Transverse colon (tissue), 4 donors: ENCODE data around the gene ALOXE3. TPM values are rescaled to one million over a fixed set of nuclear protein-coding genes. Genes with fewer than 3 reads are reported as not detected.

ENCODE experiments used
- DNase-seq: peaks from one replicate; pipeline ENCODE4 v3.0.0-alpha.2; 2019
- H3K27ac ChIP-seq, 4 donors: fragments of 200-600 bp; sonication (generic); 2 replicates each; pipeline ENCODE4 v1.5.1; 2016 to 2018; ENCODE audit warnings: inconsistent platforms in 4 of 4
- H3K27me3 ChIP-seq: fragments of 200-600 bp; sonication (generic); 2 replicates; pipeline ENCODE4 v1.5.1; 2017; ENCODE audit warnings: inconsistent platforms
- H3K36me3 ChIP-seq, 4 donors: fragments of 200-600 bp; sonication (generic); 2 replicates each; pipeline ENCODE4 v1.5.1; 2017 to 2019; ENCODE audit warnings: inconsistent platforms in 4 of 4
- H3K4me1 ChIP-seq, 4 donors: fragments of 200-600 bp; sonication (generic); 2 replicates each; pipeline ENCODE4 v1.5.1; 2017 to 2020; ENCODE audit warnings: inconsistent platforms in 4 of 4
- H3K4me3 ChIP-seq, 4 donors: fragments of 200-600 bp; sonication (generic); 1 replicate in 1 of 4; 2 replicates in 3 of 4; pipeline versions ENCODE4 v1.5.1 to v1.6.1; 2017 to 2019; ENCODE audit warnings: inconsistent platforms in 4 of 4
- H3K9me3 ChIP-seq, 2 donors: fragments of 200-600 bp; sonication (generic); 2 replicates each; pipeline ENCODE4 v1.5.1; 2017 to 2019; ENCODE audit warnings: inconsistent platforms in 2 of 2
- CTCF ChIP-seq, 5 experiments: fragments of 200-600 bp in 3 of 5; fragments of 450-650 bp in 2 of 5; sonication (generic) in 3 of 5; IDR thresholded peaks; 1 replicate in 2 of 5; 2 replicates in 3 of 5; pipeline ENCODE4 v1.5.1; 2016 to 2017; ENCODE audit warnings: antibody characterized with exemption in 5 of 5, inconsistent platforms in 3 of 5, mild to moderate bottlenecking in 2 of 5, moderate library complexity in 1 of 5
- EP300 ChIP-seq: sonication (generic); formaldehyde crosslinking; IDR thresholded peaks from one replicate; pipeline ENCODE4 v1.6.1; 2017; ENCODE audit warnings: antibody characterized with exemption, low read depth
- POLR2A ChIP-seq: fragments of 450-650 bp; IDR thresholded peaks from one replicate; pipeline ENCODE4 v1.6.1; 2016; ENCODE audit warnings: antibody characterized with exemption, mild to moderate bottlenecking, moderate library complexity
- POLR2AphosphoS5 ChIP-seq, 3 donors: sonication (generic); formaldehyde crosslinking; IDR thresholded peaks; one replicate each; pipeline ENCODE4 v1.6.1; 2016; ENCODE audit warnings: antibody characterized with exemption in 3 of 3
- WGBS, 2 donors: methylation state at CpG; one replicate each; pipeline ENCODE4 v1.1.5; 2018; ENCODE audit warnings: low coverage in 1 of 2; 5-methylcytosine and 5-hydroxymethylcytosine counted together
- in situ Hi-C, 4 donors: fragments of 200-750 bp; cut with MboI; loops; one replicate each; pipeline versions ENCODE4 v1.15.0 to v1.15.1; 2017; ENCODE audit warnings: low sequenced_read_pairs in 3 of 4, low pct_ligation_motif_present in 1 of 4, low pct_unique_long_range_greater_than_20kb in 1 of 4
- intact Hi-C: fragments of 100-400 bp; cut with DNase I; formaldehyde crosslinking; loops from one replicate; pipeline ENCODE4 v1.15.1; 2023; ENCODE audit warnings: low total_unique reads
- total RNA-seq, 4 donors: library from RNA; depleted of rRNA; stranded (reverse); fragments of >200 nt; gene quantifications; one replicate each; pipeline ENCODE4 v1.1.0, GENCODE V29; 2016

Gene ALOXE3
- total RNA-seq, 4 donors from 2014 or later: 0.79 TPM; not detected in 3

DNA sequence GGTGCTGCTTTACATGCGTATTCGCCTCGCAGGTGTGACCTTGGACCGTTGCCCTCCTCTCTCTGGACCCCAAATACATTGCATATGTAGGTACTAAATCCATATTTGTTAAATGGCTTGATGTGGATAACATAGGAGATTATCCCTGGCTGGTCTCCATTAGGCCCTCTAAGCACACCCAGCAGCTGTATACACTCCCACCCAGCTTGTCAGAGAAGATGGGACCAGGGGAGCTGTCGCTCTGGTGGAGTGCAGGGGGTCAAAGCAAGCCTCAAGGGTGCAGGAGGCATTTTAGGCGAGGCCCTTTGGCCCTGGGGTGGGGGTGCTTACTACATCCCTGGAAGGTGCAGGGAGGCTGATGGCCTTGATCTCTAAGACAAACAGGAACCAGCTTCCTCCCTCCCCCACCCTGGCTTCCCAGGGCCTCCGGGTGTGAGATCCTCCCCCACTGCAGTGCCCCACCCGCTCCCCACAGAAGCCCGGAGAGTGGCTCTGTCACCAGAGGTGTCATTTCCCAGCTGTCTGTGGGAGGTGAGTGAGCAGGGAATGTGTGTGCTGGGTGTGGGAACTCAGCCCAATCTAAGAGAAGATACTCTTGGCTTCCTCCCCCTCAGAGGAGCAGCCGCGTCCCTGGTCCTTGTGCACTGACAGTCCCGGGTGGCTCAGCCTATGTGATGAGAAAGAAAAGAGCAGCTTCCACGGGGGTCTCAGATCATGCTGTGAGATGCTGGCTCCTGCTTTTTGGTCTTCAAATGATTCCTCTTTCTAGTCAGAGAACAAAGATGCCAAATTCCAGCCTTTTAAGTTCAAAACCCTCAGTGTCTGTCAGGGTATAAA, 45.9 kb upstream of the ALOXE3 start:
- WGBS, 2 donors: 33 to 35% methylated on average over 4 to 11 of the region's 13 CpGs
- H3K4me3 ChIP-seq: peak overlapping the region in 1 of 4 donors; percentile 3
- in situ Hi-C loops (no loop called here), intact Hi-C loops (no loop called here)
- peaks cover 29 to 44% (median 35%) of the 10 kb centered on the region in 4 donors for H3K4me1 ChIP-seq
- H3K36me3 ChIP-seq: peaks cover 0 to 3% (median 0%) of the 10 kb centered on the region in 4 donors
- H3K9me3 ChIP-seq: no peaks in the 10 kb centered on the region
- peak overlapping the region; percentile 93 to 100 (median 97) for H3K27ac ChIP-seq
- TF ChIP-seq POLR2A: no peak
- peak; percentile 13 for TF ChIP-seq EP300
- TF ChIP-seq POLR2AphosphoS5 (IDR thresholded peaks at IDR 0.05): peak in 1 of 3 donors; percentile 50
- TF ChIP-seq CTCF (IDR thresholded peaks at IDR 0.05): no peak
- no peaks in the 10 kb centered on the region for H3K27me3 ChIP-seq
- DNase-seq: peak; percentile 82

DNA sequence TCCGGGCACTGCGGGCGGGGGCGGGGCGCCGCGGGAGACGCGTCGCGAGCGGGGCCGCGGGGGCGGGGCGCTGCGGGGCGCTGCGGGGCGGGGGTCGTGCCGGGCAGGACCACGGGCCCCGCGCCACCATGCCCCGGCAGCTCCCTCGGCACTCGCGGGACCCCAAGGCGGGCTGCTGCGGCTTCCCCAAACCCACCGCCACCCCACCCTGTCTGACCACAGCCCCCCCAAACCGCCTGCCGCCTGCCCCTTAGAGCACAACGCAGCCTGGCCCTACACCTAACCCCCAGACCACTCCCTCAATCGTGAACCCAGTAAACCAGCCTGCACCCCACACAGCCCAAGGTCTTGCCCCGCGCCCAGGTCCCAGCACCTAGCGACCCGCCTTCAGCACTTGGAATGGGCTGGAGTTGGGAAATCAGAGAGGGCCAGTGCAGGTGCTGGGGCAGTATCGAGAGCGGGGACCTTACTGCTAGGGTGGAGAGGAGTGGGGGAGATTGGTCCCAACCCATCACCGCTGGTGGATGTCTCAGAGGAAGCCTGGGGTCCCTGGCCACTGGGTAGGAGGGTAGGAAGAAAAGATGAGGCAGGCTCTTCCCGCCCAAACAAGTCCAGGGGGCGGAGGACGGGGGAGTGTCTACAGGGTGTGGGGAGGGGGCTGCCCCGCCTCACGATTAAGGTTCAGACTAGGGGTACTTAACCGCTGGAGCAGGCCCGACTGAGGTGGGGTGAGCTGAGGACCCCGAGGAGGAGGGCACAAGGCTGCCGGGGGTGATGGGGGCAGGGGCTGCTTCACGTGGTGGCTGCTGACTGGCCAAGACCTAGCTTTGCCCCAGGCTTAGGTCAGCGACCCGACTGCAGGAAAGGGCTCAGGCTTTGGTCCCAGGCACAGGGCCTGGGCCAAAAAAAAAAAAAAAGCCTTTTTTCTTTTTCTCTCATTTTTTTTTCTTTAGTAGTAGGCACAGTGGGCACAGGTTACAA, 45.0 kb upstream of the ALOXE3 start:
- in situ Hi-C loops: no loop called here
- peak; percentile 45 for DNase-seq

DNA sequence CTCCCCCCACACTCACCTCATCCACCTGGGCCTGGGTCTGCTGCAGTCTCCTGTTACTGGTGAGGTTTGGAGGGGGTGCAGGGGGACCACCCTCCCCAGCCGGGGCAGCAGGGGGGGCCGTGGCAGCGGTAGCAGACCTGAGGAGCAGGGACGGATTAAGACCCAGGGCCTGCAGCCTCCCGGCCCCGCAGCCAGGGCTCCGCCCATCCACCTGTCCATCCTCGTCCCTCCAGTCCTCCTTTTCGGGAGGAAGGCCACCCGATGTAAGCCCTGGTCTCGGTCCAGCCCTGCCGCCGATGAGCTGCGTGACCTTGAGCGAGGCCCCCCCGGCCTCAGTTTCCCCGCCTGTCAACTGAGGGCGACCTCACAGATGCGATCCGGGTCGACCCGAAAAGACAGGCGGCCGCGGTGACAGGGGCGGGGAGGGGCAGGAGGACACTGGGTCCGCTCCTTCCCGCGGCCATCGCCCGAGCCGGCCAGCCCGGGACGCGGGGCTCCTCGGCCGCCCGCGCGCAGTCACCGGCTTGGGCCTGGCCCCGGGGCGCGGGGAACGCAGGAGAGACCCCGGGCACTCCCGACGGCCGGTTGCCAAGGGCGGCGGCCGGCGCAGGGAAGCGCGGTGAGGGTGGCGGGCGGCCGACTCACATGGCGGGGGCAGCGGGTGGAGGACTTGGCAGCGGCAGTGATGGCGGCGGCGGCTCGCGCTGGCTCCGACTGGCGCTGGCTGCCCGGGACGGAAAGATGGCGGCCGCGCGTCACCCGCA, 44.1 kb upstream of the ALOXE3 start, which contains the start of gene VAMP2:
TSS of gene VAMP2 (minus strand) at position 716 of the 764 bp plus-strand sequence. CDS start at position 647, 69 bp downstream.
- Histone ChIP-seq H3K27me3 (no peaks in the 10 kb centered on the region), H3K27ac (peak within 1 kb of the TSS; percentile 93 to 100 (median 97)), H3K9me3 (no peaks in the 10 kb centered on the region), H3K36me3 (peaks cover 0 to 3% (median 0%) of the 10 kb centered on the region in 4 donors), H3K4me1 (peaks cover 33 to 62% (median 43%) of the 10 kb centered on the region in 4 donors), H3K4me3 (peak within 1 kb of the TSS; percentile 63 to 100 (median 86))
- DNase-seq: peak; percentile 85
- peak; percentile 72 to 92 (median 92) for TF ChIP-seq POLR2AphosphoS5 (IDR thresholded peaks at IDR 0.05)
- peak; percentile 55 for TF ChIP-seq POLR2A
- TF ChIP-seq EP300: peak; percentile 52
- TF ChIP-seq CTCF (IDR thresholded peaks at IDR 0.05): peak in 2 of 5 experiments; percentile 25 to 39
- WGBS, 2 donors: 1% methylated on average over 23 of the region's 75 CpGs; no CpG with 5 or more reads in 1 of the 2 donors
- intact Hi-C loops: no loop called here
- in situ Hi-C loops: no loop called here

More for the DNA sequence above, 45.0 kb upstream of the ALOXE3 start:
- peak overlapping the region; percentile 60 to 100 (median 76) for H3K4me3 ChIP-seq
- WGBS, 2 donors: 46% methylated on average over 18 of the region's 55 CpGs; no CpG with 5 or more reads in 1 of the 2 donors
- H3K36me3 ChIP-seq: peaks cover 0 to 3% (median 0%) of the 10 kb centered on the region in 4 donors
- H3K27me3 ChIP-seq: no peaks in the 10 kb centered on the region
- no peaks in the 10 kb centered on the region for H3K9me3 ChIP-seq
- peaks cover 33 to 53% (median 41%) of the 10 kb centered on the region in 4 donors for H3K4me1 ChIP-seq
- peak overlapping the region; percentile 93 to 100 (median 97) for H3K27ac ChIP-seq
- intact Hi-C loops: no loop called here
- no peak for TF ChIP-seq POLR2AphosphoS5 (IDR thresholded peaks at IDR 0.05)
